Stimulated activated CD8-positive, alpha-beta memory T cell treated with anti-CD3 and anti-CD28 coated beads, Interleukin-15, amount 100 ng/mL, for 24 hours (primary cell): Measurements from ENCODE around the gene CNGA4.
"Not testable (repeated sequence)": the region's sequence is repeated elsewhere in the genome, so short reads cannot be mapped to it uniquely, and the experiment has no call there.

Experiments used
- DNase-seq: peaks from one replicate; pipeline ENCODE4 v3.0.0-alpha.2; 2020; ENCODE audit warnings: low read depth

The CNGA4 gene

DNA sequence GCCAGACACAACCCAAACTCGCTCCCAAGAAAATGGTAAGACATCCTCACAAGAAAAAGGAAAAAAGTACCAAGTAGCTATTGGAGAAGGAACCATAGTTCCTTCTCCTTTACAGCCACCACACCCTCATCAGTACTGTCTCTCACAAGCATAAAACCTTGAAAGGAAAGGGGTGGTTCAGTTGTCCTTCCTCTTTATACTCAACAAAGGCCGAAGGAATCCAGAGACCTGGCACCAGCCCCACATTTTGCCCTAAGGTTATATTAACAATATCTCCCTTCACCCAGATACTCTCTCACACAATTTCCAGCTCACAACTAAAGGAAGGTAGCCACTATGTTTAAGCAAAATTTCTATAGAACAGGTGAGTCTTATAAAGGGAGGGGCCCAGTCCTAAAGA lies 13.0 kb upstream of the CNGA4 start:
- DNase-seq, result no peak

DNA sequence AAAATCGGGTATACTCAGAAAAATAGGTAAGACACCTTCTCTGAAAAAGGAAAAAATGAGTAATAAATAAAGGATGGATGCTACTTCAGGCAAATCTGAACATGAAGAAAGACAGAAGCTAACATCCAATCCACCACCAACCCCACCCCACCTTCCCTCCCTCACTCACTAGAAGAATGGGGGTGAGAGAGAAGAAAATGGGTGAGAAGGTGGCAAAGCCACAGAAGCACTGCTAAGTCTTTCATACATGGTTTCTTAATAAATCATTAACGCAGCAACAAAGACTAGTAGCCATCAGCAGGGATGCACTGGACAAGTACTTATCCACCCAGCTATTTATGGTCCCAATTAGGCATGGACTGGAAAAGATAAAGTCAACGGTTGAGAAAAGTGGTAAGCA lies 10.4 kb upstream of the CNGA4 start:
- DNase-seq, result no peak

DNA sequence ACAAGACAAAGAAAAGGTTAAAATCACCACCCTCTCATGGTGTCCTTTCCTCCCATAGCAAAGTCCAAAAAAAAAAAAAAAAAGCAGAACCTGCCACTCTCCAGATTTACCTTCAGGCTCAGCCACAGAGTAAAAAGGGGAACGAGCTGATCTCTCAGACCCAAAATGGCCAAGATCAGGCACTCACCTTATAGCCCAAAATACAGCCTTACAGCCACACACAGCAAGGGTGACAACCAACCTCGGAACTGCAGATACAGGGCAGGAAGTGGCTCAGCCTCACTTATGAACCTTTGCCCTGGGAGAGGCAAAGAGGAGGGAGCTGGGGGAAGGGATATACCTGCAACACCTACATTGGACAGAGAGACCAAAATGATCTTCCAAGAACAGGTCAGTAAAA lies 9.0 kb upstream of the CNGA4 start:
- DNase-seq, result no peak

DNA sequence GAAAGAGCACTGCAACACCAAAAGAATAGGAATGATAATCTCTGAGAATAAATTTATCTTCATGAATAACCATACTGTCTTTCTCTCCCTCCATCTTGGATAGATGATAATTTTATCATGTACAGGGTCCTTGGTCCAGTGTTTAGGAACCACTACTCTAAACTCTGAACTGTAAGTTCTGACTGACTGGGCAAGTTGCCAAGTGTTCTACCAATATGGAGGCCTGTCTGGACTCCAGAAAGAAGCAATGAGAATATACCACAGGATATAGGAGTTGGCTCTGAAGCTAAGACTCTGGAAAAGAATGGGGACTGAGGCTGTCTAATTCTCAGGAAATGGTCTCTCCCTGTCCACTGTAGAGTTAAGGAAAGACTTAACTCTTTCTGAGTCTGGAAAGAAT lies 6.0 kb upstream of the CNGA4 start:
- DNase-seq, result no peak

DNA sequence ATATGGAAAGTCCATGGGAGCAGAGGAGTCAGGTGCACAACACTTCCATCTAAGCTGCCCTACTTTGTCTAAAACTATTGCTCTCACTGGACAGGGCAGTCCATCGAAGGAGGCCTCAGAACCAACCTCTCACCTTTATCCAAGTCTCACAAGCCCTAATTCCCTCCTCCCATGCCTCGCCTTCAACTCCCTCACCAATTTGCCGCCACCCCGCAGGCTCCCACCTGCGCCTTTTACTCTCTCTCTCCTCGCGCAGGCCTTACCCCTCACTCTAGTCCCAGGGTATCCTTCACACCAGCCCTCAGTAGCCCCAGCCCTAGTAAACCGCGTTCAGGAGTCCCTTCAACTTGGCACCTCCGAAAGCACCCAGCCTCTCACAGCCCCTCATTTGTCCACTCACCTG lies 4.9 kb upstream of the CNGA4 start:
- no peak for DNase-seq

DNA sequence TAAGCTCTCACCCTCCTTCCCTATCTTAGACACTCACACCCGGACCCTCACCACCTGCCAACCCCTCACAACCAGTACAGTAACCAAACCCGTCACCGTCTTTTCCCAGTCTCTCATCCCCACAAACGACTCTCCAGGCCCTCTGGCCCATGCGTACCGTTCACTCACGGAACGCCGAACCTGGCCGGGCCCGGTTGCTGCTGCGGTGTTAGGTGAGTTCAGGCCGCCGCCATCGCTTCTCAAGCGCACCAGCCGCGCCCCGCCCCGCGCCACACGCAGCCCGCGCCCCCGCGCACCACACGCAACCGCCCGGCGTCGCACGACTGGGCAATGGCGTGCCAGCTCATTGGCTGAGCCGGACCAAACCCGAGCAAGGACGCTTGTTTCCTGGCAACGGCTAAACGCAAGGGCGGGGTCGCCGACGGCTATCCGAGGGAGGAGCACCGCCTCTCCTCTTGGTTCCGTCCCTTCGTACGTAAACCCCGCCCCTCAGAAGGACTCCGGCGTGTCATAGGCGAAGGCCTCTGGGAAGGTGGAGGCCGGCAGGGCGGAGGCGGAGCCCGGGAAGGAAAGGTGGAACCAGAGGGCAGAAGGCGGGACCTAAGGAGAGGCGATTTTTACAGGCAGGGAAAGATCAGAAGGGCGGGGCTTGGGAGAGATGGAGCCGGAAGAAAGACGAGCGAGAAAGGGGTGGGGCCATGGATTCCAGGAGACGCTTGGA lies 4.3 kb upstream of the CNGA4 start, which contains the start of gene FHIP1B:
TSS of gene FHIP1B (minus strand) at position 250 of the 721 bp plus-strand sequence. CDS start 10,120 bp downstream, outside the sequence.
- DNase-seq, result peak; percentile 96

DNA sequence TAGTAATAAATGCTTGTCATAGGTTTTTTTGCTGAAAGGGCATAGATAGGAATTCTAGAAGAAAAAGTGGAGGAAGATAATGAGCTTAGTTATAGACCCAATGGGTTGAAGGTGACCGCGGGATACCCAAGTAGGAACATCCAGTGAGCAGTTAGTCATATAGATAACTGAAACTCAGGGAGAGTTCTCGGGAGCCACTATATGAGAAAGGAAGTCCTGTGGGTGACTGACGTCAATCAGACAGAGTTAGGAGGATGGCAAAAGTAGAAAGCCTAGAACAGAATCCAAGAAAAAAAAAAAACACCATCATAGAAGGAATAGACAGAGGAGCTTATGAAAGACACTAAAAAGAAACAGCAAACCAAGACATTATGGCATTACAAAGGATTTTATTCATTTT lies 1.6 kb upstream of the CNGA4 start:
- no peak for DNase-seq

DNA sequence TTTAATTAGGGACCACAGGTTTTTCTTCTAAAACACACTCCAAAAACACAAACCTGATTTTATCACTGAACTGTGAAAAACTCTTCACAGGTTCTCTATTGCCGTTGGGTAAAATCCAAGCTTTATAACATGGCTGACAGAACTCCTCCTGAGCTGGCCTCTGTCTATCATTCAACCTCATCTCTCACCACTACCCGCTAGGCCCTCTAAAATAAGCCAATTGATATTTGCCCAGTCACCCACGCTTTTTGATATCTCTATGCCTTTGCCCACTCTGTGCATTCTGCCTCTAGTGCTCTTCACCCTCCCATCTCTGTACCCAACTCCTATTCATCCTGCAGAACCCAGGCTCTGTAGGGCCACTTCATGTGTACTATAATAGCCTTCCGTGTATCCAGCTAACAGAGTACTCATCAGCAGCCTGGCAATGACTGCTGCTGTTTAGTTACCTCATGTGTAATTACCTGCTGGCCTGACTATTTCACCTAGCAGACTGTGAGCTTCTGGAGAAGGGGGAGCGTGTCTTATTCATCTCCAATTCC lies 1.1 kb upstream of the CNGA4 start:
- no peak for DNase-seq

DNA sequence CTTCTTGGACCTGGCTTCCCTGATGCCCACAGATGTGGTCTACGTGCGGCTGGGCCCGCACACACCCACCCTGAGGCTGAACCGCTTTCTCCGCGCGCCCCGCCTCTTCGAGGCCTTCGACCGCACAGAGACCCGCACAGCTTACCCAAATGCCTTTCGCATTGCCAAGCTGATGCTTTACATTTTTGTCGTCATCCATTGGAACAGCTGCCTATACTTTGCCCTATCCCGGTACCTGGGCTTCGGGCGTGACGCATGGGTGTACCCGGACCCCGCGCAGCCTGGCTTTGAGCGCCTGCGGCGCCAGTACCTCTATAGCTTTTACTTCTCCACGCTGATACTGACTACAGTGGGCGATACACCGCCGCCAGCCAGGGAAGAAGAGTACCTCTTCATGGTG lies 1.2 kb downstream of the CNGA4 start:
- DNase-seq, result no peak

DNA sequence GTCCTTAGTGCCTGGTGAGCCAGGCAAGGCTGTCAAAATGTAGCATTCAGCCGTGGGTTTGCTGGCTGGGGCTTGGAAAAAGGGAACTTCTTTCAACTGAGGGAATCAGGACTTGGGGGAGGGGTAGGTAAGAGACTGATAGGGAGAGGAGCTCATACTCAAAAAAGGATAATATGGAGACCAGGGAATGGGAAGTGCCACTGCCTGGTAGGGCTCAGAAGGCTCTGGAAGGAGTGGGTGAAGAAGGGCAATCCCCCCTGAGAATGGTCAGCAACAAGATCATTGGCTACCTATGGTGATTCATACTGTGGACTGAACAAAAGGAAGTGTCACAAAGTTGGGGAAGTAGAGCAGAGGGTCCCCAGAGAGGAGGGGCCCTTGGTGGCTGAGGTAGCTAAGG lies 1.9 kb downstream of the CNGA4 start:
- DNase-seq, result no peak

DNA sequence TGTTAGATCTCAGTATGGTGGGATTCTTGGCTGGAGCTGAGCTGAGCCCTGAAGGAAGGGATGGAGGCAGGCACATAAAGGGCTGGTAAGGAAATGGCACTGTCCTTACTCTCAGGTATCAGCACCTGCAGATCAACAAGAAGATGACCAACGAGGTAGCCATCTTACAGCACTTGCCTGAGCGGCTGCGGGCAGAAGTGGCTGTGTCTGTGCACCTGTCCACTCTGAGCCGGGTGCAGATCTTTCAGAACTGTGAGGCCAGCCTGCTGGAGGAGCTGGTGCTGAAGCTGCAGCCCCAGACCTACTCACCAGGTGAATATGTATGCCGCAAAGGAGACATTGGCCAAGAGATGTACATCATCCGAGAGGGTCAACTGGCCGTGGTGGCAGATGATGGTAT lies 2.4 kb downstream of the CNGA4 start:
- no peak for DNase-seq

DNA sequence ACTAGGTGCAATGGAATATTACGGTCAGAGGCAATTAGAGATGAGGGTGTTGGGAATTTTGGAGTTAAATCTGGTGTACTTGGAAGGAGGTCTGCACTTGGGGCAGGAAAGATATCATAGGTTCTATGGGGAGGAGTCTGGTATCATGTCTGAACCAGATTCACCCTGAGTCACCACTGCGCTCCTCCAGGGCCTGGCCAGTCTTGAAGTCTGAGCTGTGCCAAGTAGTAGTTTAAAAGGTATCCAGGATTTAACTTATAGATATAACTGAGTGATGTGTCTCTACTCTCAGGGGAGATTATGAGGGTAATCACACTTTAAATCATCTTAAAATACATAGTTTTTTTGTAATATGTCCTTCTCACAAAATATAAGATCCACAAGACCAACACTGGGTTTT lies 6.6 kb downstream of the CNGA4 start:
- no peak for DNase-seq

DNA sequence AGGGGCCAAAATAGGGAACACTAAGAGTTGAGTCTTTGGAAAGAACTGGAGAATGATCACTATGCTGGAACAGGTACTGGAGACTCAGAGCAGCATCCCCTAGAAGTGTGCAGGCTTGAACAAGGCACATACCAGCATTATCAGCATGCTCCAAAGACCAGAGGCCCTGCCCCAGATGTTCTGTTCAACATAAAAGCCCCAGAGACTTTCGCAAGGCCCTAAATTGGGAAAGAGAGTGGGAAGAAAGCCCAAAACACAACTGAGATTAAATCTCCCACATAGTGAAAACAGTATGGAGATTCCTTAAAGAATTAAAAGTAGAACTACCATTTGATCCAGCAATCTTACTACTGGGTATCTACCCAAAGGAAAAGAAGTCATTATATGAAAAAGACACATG lies 9.4 kb downstream of the CNGA4 start:
- DNase-seq, result no peak

DNA sequence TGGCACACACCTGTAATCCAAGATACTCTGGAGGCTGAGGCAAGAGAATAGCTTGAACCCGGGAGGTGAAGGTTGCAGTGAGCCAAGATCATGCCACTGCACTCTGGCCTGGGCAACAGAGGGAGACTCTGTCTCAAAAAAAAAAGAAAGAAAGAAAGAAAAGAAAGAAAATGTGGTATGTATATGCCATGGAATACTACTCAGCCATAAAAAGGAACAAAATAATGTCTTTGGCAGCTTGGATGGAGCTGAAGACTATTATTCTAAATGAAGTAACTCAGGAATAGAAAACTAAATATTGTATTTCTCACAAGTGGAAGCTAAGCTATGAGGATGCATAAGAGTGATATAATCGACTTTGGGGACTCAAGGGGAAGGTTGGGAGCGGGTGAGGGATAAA lies 10.0 kb downstream of the CNGA4 start:
- not testable (repeated sequence) for DNase-seq

DNA sequence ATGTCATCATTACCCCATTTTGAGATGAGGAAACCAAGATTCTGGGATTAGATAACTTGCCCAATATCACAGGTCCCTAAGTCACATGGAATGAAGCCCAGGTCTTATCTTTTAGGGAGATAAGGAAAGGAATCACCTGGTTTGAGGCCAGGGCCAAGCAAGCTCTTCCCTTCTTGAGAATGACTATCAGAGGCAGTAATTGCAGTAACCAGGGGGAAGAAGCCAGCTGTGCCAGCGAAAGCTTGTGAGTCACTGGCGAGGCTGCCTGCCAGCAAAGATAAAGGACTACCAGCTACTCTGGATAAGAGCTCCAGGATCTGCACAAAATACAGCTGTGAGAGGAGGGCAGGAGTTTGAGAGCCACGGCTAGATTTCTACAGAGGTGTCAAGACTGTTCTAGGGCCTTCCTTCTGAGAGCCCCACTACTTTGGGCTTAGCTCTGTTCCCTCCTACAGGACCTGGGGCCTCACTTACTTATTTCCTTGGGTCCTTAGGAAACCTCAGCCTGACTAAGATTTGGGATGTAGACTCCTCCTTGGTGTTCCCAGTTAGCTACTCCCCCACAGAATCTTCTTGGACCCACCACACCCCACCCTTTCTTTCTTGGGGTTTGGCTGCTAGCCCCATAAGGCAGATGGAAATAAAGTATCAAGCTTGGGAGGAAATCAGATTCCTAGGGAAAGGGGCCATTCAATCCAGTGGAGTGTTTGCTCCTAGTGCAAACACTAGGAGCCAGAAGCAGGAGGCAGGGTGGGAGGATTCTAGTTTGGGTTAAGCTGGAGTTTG lies 11.1 kb downstream of the CNGA4 start:
- DNase-seq, result no peak

DNA sequence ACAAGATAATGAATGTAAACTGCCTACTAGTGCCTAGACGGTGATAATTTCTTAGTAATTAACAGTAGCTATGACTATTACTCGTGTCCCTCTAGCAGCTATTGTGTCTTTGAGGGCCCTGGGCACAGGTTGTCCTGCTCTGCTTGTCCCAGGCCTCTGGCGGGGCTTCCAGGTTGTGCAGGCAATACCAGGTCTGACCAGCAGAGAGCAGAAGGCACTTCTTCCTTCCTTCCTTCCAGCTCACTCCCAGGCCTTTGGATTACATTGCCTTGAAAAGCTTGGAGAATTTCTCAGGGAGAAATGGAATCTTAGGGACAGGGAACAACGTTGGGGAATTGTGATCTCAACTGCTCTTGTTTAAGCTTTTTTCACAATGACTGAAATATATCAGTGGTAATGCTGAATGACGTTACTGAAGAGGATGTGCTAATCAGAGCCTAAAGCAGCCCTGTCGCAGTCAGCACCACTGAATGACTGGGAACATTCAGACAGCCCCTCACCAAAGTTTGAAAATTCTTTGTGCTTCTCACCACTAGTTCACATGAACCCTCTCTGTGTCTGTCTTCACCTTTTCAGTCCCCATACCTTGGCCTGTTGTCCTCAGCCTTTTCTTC lies 12.3 kb downstream of the CNGA4 start:
- no peak for DNase-seq

DNA sequence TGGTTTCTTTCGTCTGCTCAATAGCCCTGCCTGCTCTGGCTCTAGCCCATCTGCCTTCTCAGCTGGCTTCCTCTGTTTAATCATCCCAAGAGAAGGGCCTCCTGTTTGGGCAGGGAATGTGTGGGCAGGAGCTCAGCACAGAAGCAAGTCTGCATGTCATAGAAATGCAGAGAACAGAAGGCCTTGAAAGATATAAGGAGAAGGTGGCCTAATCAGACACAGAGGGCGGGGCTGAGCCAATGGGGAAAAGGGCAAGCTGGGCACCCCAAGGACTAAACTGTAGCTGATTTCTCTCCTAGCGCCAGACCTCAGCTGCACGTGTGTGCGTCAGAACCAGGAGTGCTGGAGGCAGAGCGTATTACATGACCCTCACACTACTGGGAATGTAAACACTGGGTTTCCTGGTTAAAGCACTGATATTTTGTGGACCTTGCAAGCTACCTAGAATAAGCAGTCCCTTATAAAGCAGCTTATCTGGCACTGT lies 13.1 kb downstream of the CNGA4 start:
- DNase-seq, result no peak

DNA sequence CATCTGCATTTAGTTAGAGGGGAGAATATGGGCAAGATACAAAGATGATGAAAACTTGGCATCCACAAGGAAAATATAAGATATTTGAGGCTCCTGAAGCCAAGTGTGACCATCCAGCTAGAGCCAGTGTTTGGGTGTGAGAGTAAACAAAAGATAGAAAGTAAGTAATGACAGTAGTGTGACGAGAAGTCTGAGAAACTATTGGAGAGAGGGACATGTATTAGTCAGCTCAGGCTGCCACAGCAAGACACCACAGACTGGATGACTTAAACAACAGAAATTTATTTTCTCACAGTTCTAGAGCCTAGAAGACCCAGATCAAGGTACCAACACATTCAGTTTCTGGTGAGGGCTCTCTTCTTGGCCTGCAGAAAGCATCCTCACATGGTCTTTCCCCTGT lies 14.3 kb downstream of the CNGA4 start:
- DNase-seq, result no peak

DNA sequence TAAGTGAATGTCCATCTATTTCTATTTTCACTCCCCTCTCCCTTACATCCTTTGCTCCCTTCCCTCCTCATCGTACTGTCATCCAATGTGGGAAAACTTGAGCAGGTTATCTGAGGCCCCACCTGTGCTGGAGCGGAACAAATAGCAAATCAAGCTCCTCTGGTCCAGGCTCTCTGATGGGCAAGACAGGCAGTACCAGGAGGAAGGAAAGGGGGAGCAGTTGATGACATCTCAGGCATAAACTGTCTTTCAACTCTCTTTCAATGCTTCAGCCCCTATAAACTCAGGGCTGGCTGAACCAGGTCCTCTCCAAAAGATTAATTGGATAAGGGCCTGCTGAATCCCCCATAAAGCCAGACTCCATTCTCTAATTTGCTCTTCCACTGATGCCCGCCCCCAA lies 19.3 kb downstream of the CNGA4 start:
- DNase-seq, result no peak

DNA sequence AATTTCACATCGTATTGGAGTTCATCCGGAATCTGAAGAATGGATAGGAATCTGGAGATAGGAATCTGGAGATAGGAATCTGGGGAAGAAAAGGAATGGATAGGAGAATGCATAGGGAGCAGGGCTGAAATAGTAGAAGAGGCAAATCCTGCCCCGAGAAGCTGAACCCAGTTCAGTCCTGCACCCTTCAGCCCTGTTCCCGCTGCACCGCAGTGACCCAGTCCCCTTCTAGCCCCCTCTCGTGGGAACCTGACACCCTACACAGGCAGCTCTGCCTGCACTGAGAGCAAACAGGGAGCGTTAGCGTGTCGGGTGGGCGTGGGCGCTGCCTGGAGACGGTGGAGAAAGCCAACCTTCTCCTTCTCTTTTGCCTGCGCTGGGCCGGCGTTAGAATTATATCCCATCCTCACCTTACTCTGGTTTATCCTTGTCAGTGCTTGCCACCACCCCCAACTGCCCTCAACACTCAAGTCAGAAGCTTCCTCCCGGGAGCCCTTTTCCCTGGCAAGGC lies 19.7 kb downstream of the CNGA4 start:
- no peak for DNase-seq

DNA sequence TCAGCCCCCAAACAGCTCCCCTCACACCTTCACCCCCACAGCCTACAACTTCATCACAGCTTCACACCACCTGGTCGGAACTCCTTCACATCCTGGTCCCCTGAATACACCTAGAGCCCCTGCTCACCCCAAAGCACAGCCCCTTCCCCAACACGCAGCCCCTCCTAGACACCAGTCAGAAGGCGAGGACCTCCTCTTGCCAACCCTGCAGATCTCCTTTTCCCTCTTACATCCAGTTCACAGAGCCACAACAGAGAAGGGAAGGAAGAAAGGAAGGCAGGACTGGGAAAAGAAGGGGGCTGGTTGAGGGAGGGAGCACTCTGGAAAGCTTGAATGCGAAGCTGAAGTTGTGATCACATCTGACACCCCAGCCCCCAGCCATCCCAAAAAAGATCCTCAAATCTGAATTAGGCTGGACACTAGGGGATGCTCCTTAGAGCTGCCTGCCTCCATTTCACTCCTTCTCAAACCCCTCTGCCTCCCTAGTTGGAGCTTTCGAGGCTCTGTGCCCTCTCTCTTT lies 21.4 kb downstream of the CNGA4 start:
- no peak for DNase-seq

DNA sequence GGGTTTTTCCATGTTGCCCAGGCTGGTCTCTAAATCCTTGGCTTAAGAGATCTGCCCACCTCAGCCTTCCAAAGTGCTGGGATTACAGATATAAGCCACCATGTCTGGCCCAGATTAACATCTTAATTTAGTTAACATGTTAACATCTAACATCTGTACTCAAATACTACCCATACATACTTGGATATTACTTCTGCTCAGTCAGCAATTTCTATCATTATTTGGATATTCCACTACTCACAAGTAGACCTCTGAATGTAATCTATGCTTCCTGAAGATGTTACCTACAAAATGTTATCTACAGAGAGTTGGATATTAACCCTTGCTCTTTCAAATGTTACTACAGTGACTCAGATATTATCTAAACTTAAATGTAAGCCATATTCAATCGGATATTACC lies 24.8 kb downstream of the CNGA4 start:
- DNase-seq, result no peak
